GM12878 (cell line): ENCODE data around the gene OTULIN. TPM values are rescaled to one million over a fixed set of nuclear protein-coding genes. Genes with fewer than 3 reads are reported as not detected.
A peak's percentile ranks its signal among the peaks of the same experiment; 100 is the strongest.

Source experiments
- ATAC-seq: fragments of 200-7000 bp; cut with Tn5 transposase; 3 replicates; pipeline ENCODE4 v1.9.1; 2020; ENCODE audit warnings: mild to moderate bottlenecking, moderate library complexity
- BruUV-seq: library from RNA; stranded (reverse); fragments of 400-500 nt; replicated peaks from 2 replicates; lab custom pipeline; 2021; lab: Mats Ljungman, UMichigan
- CTCF ChIA-PET: fragments of 300-600 bp; sonication (Branson Sonifier 250); formaldehyde crosslinking; extraction: SDS; loops from one replicate; lab custom pipeline; 2021; ENCODE audit warnings: inconsistent platforms; lab: Yijun Ruan, JAX
- POLR2A ChIA-PET: fragments of 350-600 bp; formaldehyde crosslinking; extraction: SDS; loops from one replicate; lab custom pipeline; 2021; ENCODE audit warnings: inconsistent platforms; lab: Charles Lee
- RAD21 ChIA-PET: fragments of 300-600 bp; sonication (Branson Sonifier 250); formaldehyde crosslinking; loops from one replicate; lab custom pipeline; 2023; ENCODE audit warnings: antibody characterized with exemption; ENCODE audit not compliant: unreplicated experiment; lab: Charles Lee
- SMC1A ChIA-PET: fragments of 300-600 bp; sonication (Branson Sonifier 250); formaldehyde crosslinking; loops from one replicate; lab custom pipeline; 2023; ENCODE audit not compliant: unreplicated experiment, uncharacterized antibody; lab: Charles Lee
- DNase-seq: peaks from one replicate; pipeline ENCODE4 v3.0.0-alpha.2; 2011; ENCODE audit warnings: low read depth, low spot score
- FAIRE-seq: peaks from 3 replicates; lab custom pipeline; 2011; peaks lifted over from hg19 to GRCh38; lab: Jason Lieb, UNC
- H2AFZ ChIP-seq: 2 replicates; pipeline ENCODE4 v1.6.0; 2011; ENCODE audit warnings: low read depth, low read length, control low read depth; ENCODE audit not compliant: control insufficient read depth
- H3K27ac ChIP-seq: 2 replicates; pipeline ENCODE4 v1.5.1; 2011; ENCODE audit warnings: control low read depth; ENCODE audit not compliant: control insufficient read depth, insufficient read depth
- H3K27me3 ChIP-seq, 2 experiments: replicated peaks in 1 of 2; 2 replicates each; pipeline versions ENCODE4 v1.6.0 to v1.6.1; 2011; ENCODE audit warnings: low read length in 1 of 2; ENCODE audit not compliant: control insufficient read depth in 2 of 2, insufficient read depth in 2 of 2
- H3K36me3 ChIP-seq, 2 experiments: 2 replicates each; pipeline ENCODE4 v1.5.1; 2011; ENCODE audit warnings: low read length in 1 of 2; ENCODE audit not compliant: control insufficient read depth in 2 of 2, insufficient read depth in 2 of 2
- H3K4me1 ChIP-seq: 2 replicates; pipeline ENCODE4 v1.6.1; 2011; ENCODE audit warnings: mild to moderate bottlenecking, low read length, moderate library complexity, mixed read lengths; ENCODE audit not compliant: control insufficient read depth, insufficient read depth
- H3K4me2 ChIP-seq: 2 replicates; pipeline ENCODE4 v1.6.0; 2011; ENCODE audit warnings: control low read depth; ENCODE audit not compliant: control insufficient read depth, insufficient read depth
- H3K4me3 ChIP-seq: fragments of 200-600 bp; sonication (generic); 2 replicates; pipeline ENCODE4 v1.5.1; 2016
- H3K79me2 ChIP-seq: 2 replicates; pipeline ENCODE4 v1.6.0; 2011; ENCODE audit warnings: low read length; ENCODE audit not compliant: control insufficient read depth, insufficient read depth
- H3K9ac ChIP-seq: 2 replicates; pipeline ENCODE4 v1.8.0; 2011; ENCODE audit warnings: low read length, control low read depth, mixed read lengths; ENCODE audit not compliant: control insufficient read depth, insufficient read depth
- H3K9me3 ChIP-seq: replicated peaks from 3 replicates; pipeline ENCODE4 v1.5.1; 2011; ENCODE audit warnings: mild to moderate bottlenecking, low read length; ENCODE audit not compliant: control insufficient read depth, insufficient read depth
- H4K20me1 ChIP-seq: 2 replicates; pipeline ENCODE4 v1.6.0; 2011; ENCODE audit not compliant: control insufficient read depth, insufficient read depth
- EZH2 ChIP-seq: IDR thresholded peaks from 2 replicates; pipeline ENCODE4 v1.6.1; 2012; ENCODE audit warnings: low read depth, mild to moderate bottlenecking, control low read depth, inconsistent platforms, low read length, borderline replicate concordance; ENCODE audit not compliant: control insufficient read depth
- MEF2B ChIP-seq: fragments of 450-650 bp; IDR thresholded peaks from 2 replicates; pipeline ENCODE4 v1.6.1; 2018; ENCODE audit warnings: mild to moderate bottlenecking, moderate library complexity; ENCODE audit not compliant: partially characterized antibody, poor library complexity, severe bottlenecking
- MTA3 ChIP-seq: IDR thresholded peaks from 2 replicates; pipeline ENCODE4 v1.6.1; 2012; ENCODE audit warnings: low read length, inconsistent platforms, borderline replicate concordance
- NBN ChIP-seq: fragments of 450-650 bp; IDR thresholded peaks from 2 replicates; pipeline ENCODE4 v1.6.1; 2016
- NR2F1 ChIP-seq: fragments of 450-650 bp; conservative IDR thresholded peaks from 2 replicates; pipeline ENCODE4 v1.6.1; 2017; ENCODE audit warnings: mild to moderate bottlenecking
- PAX5 ChIP-seq: IDR thresholded peaks from 2 replicates; pipeline ENCODE4 v1.6.1; 2011; ENCODE audit warnings: low read depth, low read length, borderline replicate concordance
- SMARCA5 ChIP-seq: fragments of 450-650 bp; IDR thresholded peaks from 2 replicates; pipeline ENCODE4 v1.6.1; 2017; ENCODE audit warnings: mild to moderate bottlenecking
- STAT1 ChIP-seq: fragments of 450-650 bp; conservative IDR thresholded peaks from 2 replicates; pipeline ENCODE4 v1.6.1; 2014; ENCODE audit warnings: antibody characterized with exemption, mild to moderate bottlenecking
- TBL1XR1 ChIP-seq: IDR thresholded peaks from 2 replicates; pipeline ENCODE4 v1.6.1; 2012; ENCODE audit warnings: low read depth, low read length, improper control_type of control experiment
- TCF3 ChIP-seq: IDR thresholded peaks from 2 replicates; pipeline ENCODE4 v1.6.1; 2012; ENCODE audit warnings: low read depth, mild to moderate bottlenecking, low read length, borderline replicate concordance; ENCODE audit not compliant: insufficient read depth
- WGBS: methylation state at CpG from one replicate; pipeline ENCODE4 v1.1.6; 2016; ENCODE audit warnings: low lambda C conversion rate; ENCODE audit not compliant: insufficient replicate concordance, insufficient coverage; ENCODE audit errors: missing lambda C conversion rate; 5-methylcytosine and 5-hydroxymethylcytosine counted together
- in situ Hi-C: fragments of 300-500 bp; cut with MboI; formaldehyde crosslinking; loops from 9 replicates; pipeline ENCODE4 v1.14.3; 2018; ENCODE audit warnings: mixed read lengths
- intact Hi-C: fragments of 100-400 bp; cut with micrococcal nuclease; formaldehyde crosslinking; loops from one replicate; pipeline ENCODE4 v1.14.2; 2022; ENCODE audit not compliant: unreplicated experiment
- polyA plus RNA-seq, 11 experiments: library from polyadenylated mRNA; depleted of rRNA in 4 of 11; unstranded in 6 of 11; stranded (reverse) in 5 of 11; fragments of >200 nt; fragmentation: Nextera tagmentation in 4 of 11; fragmentation: Illumina TruSeq in 1 of 11; extraction: Ambion mirVana in 4 of 11; extraction: Trizol in 1 of 11; gene quantifications; 1 replicate in 1 of 11; 2 replicates in 10 of 11; pipeline versions ENCODE4 v1.2.1 to v1.2.3, GENCODE V29; 2011 to 2016; ENCODE audit warnings: inconsistent platforms in 2 of 11, missing spikeins in 2 of 11, low read depth in 1 of 11
- total RNA-seq, 4 experiments: library from RNA; depleted of rRNA in 3 of 4; stranded (reverse); fragments of >200 nt in 3 of 4; fragmentation: Illumina TruSeq in 1 of 4; extraction: Trizol in 1 of 4; gene quantifications; 2 replicates each; pipeline versions ENCODE4 v1.2.1 to v1.2.3, GENCODE V29; 2013 to 2021
- TF ChIP-seq, protein P1 (sequence below): fragments of 450-650 bp; IDR thresholded peaks from 2 replicates; pipeline ENCODE4 v1.6.1; 2018; ENCODE audit warnings: mild to moderate bottlenecking, low read depth, moderate library complexity; ENCODE audit not compliant: partially characterized antibody
- TF ChIP-seq, protein P2 (sequence below): IDR thresholded peaks from 2 replicates; pipeline ENCODE4 v1.6.1; 2011; ENCODE audit warnings: low read depth, mild to moderate bottlenecking, low read length, moderate library complexity, borderline replicate concordance; ENCODE audit errors: extremely low read depth
- TF ChIP-seq, protein P3 (sequence below): IDR thresholded peaks from 2 replicates; pipeline ENCODE4 v1.6.1; 2012; ENCODE audit warnings: low read depth, low read length, improper control_type of control experiment
- TF ChIP-seq, protein P4 (sequence below): fragments of 450-650 bp; IDR thresholded peaks from 2 replicates; pipeline ENCODE4 v1.6.1; 2016; ENCODE audit warnings: mild to moderate bottlenecking
- TF ChIP-seq, protein P5 (sequence below): fragments of 450-650 bp; IDR thresholded peaks from 2 replicates; pipeline ENCODE4 v1.6.1; 2016; ENCODE audit warnings: mild to moderate bottlenecking

OTULIN gene
- total and polyA plus RNA-seq, 10 of the 15 experiments (the other 5 are each of a cell fraction or from before 2014, with no cell fraction given), result 6.6 to 70.5 (median 28.7) TPM

DNA sequence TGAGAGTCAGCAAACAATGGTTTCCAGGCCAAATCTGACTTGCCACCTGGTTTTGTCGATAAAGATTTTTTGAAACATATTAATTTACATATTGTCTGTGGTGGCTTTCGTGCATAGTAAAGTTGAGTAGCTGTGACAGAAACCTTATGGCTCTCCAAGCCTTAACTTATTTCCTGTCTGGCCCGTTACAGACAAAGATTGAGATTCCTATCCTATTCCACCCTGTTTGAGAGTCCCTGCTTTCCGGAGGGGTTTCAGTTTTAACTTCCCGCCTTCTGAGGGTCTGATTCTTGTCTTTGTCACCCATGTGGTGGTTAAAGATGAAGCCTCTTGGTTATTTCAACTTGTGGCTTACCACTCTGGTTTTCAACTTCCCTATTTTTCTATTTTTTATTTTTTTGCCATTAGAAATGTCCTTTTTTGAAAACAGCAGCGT lies 11.4 kb downstream of the OTULIN start (continued):
- TF ChIP-seq, protein P1, sequence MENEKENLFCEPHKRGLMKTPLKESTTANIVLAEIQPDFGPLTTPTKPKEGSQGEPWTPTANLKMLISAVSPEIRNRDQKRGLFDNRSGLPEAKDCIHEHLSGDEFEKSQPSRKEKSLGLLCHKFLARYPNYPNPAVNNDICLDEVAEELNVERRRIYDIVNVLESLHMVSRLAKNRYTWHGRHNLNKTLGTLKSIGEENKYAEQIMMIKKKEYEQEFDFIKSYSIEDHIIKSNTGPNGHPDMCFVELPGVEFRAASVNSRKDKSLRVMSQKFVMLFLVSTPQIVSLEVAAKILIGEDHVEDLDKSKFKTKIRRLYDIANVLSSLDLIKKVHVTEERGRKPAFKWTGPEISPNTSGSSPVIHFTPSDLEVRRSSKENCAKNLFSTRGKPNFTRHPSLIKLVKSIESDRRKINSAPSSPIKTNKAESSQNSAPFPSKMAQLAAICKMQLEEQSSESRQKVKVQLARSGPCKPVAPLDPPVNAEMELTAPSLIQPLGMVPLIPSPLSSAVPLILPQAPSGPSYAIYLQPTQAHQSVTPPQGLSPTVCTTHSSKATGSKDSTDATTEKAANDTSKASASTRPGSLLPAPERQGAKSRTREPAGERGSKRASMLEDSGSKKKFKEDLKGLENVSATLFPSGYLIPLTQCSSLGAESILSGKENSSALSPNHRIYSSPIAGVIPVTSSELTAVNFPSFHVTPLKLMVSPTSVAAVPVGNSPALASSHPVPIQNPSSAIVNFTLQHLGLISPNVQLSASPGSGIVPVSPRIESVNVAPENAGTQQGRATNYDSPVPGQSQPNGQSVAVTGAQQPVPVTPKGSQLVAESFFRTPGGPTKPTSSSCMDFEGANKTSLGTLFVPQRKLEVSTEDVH, result peak; percentile 31
- TF ChIP-seq NBN, result no peak
- TF ChIP-seq, protein P2, sequence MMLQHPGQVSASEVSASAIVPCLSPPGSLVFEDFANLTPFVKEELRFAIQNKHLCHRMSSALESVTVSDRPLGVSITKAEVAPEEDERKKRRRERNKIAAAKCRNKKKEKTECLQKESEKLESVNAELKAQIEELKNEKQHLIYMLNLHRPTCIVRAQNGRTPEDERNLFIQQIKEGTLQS, result no peak
- no peak for TF ChIP-seq TBL1XR1
- TF ChIP-seq NR2F1, result no peak

DNA sequence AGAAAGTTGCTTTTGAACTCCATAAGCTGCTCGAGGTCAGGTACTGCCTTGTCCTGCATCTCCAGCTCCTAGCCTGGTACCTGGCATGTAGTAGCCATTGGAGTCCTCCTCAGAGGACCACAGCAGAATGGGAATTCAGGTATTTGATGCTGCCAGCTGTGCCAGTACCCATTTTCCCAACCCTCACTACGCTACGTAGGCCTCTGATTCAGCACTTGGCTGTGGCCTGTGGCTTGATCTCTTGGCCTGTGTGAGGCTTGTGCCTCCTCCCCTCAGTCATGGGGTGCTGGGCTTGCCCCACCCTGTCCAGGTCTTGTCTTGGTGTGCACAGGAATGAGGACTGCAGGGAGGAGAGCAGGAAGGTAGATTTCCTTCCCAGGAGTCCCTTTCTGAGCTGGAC lies 11.8 kb downstream of the OTULIN start:
- Histone ChIP-seq H3K4me1 (peaks cover 76% of the 10 kb centered on the region), H3K9me3 (no peaks in the 10 kb centered on the region), H4K20me1 (peaks cover 3% of the 10 kb centered on the region), H3K4me2 (peak overlapping the region; percentile 89), H2AFZ (no peak overlapping the region), H3K27ac (peak overlapping the region; percentile 71), H3K4me3 (peak overlapping the region; percentile 62; the same call in 1 of the 2 replicates), H3K9ac (peak overlapping the region; percentile 11), H3K27me3 (no peaks in the 10 kb centered on the region), H3K36me3 (peaks cover 8 to 49% of the 10 kb centered on the region in 2 experiments), H3K79me2 (peaks cover 92% of the 10 kb centered on the region)
- ChIA-PET POLR2A (interaction anchor here (5.4 kb wide), 1 partner anchor 9 kb away, joined by 31 read pairs; no protein-coding TSS in a partner anchor), RAD21 (interaction anchor here (0.7 to 4.2 kb wide), 3 partner anchors 9 to 133 kb away, joined by 3 to 20 read pairs (median 3); no protein-coding TSS in a partner anchor), SMC1A (interaction anchor here (4.7 to 6.0 kb wide), 2 partner anchors 8 to 9 kb away, joined by 27 to 55 read pairs; no protein-coding TSS in a partner anchor), CTCF (interaction anchor here (0.7 to 3.8 kb wide), 5 partner anchors 10 to 688 kb away, joined by 3 to 17 read pairs (median 7); no protein-coding TSS in a partner anchor)
- no peak for FAIRE-seq
- 7% methylated on average over 3 of the region's 3 CpGs for WGBS
- no peak for DNase-seq
- intact Hi-C loops, result loop anchor here (5.0 kb wide), 1 partner anchor 136 kb away; no protein-coding TSS in a partner anchor
- no TSS peak for BruUV-seq
- in situ Hi-C loops, result no loop called here
- peak; percentile 67 for ATAC-seq
- TF ChIP-seq TCF3 (no peak), MTA3 (no peak), MEF2B (no peak), STAT1 (no peak), SMARCA5 (no peak), EZH2 (no peak), PAX5 (no peak)
- TF ChIP-seq, protein P3, sequence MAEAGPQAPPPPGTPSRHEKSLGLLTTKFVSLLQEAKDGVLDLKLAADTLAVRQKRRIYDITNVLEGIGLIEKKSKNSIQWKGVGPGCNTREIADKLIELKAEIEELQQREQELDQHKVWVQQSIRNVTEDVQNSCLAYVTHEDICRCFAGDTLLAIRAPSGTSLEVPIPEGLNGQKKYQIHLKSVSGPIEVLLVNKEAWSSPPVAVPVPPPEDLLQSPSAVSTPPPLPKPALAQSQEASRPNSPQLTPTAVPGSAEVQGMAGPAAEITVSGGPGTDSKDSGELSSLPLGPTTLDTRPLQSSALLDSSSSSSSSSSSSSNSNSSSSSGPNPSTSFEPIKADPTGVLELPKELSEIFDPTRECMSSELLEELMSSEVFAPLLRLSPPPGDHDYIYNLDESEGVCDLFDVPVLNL, result no peak
- TF ChIP-seq, protein P4, sequence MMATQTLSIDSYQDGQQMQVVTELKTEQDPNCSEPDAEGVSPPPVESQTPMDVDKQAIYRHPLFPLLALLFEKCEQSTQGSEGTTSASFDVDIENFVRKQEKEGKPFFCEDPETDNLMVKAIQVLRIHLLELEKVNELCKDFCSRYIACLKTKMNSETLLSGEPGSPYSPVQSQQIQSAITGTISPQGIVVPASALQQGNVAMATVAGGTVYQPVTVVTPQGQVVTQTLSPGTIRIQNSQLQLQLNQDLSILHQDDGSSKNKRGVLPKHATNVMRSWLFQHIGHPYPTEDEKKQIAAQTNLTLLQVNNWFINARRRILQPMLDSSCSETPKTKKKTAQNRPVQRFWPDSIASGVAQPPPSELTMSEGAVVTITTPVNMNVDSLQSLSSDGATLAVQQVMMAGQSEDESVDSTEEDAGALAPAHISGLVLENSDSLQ, result no peak
- TF ChIP-seq, protein P5, sequence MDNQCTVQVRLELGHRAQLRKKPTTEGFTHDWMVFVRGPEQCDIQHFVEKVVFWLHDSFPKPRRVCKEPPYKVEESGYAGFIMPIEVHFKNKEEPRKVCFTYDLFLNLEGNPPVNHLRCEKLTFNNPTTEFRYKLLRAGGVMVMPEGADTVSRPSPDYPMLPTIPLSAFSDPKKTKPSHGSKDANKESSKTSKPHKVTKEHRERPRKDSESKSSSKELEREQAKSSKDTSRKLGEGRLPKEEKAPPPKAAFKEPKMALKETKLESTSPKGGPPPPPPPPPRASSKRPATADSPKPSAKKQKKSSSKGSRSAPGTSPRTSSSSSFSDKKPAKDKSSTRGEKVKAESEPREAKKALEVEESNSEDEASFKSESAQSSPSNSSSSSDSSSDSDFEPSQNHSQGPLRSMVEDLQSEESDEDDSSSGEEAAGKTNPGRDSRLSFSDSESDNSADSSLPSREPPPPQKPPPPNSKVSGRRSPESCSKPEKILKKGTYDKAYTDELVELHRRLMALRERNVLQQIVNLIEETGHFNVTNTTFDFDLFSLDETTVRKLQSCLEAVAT, result no peak
